ENCODE data around the gene AADACL4.

DNA sequence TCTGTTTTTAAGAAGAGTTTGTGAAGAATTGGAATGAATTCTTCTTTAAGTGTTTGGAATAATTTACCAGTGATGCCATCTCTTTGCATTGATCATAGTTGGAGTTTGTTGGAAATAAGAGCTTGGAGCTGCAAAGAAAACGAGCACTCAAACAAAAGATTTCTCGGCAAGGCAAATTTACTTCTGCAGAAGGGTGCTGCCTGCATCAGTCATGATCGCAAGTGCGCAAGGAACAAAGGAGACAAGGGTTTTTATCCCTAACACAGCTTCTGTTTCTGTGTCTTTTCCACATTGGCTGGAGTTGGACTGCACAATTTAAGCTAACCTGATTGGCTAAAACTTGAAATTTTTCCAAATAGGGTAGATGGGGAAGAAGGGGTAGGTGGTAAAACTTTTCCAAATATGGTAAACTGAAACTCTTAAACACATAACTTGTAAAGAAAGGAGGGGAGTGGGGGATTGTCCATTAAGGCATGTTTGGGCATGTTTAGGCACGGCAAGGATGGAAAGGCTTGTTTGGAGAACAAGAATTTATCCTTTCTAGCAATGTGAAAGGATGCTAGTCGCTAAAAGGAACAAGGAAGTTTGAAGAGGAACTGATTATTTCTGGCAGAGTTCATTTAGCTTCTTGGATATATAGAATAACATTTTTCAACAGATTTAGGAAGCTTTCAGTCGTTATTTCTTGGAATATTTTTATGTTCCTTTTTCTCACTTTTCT lies 3.5 kb upstream of the AADACL4 start:
- TF ChIP-seq CTCF (IDR thresholded peaks at IDR 0.05), result no peak
- TF ChIP-seq POLR2A (IDR thresholded peaks at IDR 0.05), result no peak
- TF ChIP-seq EP300 (IDR thresholded peaks at IDR 0.05), result no peak
- TF ChIP-seq POLR2AphosphoS5 (IDR thresholded peaks at IDR 0.05), result no peak
